G401 (cell line): Measurements from ENCODE around the gene ASB4. TPM values are rescaled to one million over a fixed set of nuclear protein-coding genes. Genes with fewer than 3 reads are reported as not detected.
A peak's percentile ranks its signal among the peaks of the same experiment; 100 is the strongest.
"Not testable (repeated sequence)": the region's sequence is repeated elsewhere in the genome, so short reads cannot be mapped to it uniquely, and the experiment has no call there.

Experiments
- DNase-seq: peaks from one replicate; pipeline ENCODE4 v3.0.0-alpha.2; 2015; ENCODE audit warnings: low spot score
- in situ Hi-C: cut with HindIII; loops from 2 replicates; pipeline ENCODE4 v1.10.0; 2016; ENCODE audit warnings: low sequenced_read_pairs, mixed read lengths
- total RNA-seq: library from RNA; depleted of rRNA; stranded (reverse); fragments of >200 nt; shearing (Covaris generic); gene quantifications from 2 replicates; pipeline ENCODE4 v1.2.3, GENCODE V29; 2014; rRNA removed

The ASB4 gene, protein sequence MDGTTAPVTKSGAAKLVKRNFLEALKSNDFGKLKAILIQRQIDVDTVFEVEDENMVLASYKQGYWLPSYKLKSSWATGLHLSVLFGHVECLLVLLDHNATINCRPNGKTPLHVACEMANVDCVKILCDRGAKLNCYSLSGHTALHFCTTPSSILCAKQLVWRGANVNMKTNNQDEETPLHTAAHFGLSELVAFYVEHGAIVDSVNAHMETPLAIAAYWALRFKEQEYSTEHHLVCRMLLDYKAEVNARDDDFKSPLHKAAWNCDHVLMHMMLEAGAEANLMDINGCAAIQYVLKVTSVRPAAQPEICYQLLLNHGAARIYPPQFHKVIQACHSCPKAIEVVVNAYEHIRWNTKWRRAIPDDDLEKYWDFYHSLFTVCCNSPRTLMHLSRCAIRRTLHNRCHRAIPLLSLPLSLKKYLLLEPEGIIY
- total RNA-seq, result not detected in 2 replicates

DNA sequence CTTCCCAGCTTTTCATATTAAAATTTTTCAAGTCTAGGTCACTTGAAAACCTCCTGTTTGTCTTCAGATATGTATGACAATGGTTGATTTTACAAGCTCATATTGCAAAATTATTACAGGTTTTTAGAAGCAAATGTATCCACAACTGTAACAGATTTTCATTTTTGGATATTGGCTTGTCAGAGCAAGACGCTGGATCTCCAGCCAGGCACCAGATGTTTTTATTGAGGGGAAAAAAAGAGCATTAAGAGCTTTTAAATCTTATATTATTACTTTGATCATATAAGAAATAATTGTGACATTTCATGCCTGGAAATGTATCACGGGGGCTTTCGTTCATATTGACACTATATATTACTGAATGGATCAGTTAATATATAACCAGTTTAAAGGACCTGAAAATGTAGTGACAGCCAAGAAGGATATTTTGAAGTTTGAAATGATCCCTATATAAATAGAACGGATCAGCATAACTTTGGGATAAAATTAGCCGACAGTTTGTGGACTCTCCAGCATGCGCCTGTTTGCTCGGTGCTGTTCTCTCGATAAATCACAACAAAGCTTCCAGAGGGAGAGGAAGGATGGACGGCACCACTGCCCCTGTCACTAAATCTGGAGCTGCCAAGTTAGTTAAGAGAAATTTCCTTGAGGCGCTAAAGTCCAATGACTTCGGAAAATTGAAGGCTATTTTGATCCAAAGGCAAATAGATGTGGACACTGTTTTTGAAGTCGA lies at the start of gene ASB4:
Gene ASB4, plus strand, starts transcription at position 553 of the 733 bp plus-strand sequence. Its CDS starts 29 bp downstream, at position 582.
- no peak for DNase-seq
- in situ Hi-C loops, result no loop called here

DNA sequence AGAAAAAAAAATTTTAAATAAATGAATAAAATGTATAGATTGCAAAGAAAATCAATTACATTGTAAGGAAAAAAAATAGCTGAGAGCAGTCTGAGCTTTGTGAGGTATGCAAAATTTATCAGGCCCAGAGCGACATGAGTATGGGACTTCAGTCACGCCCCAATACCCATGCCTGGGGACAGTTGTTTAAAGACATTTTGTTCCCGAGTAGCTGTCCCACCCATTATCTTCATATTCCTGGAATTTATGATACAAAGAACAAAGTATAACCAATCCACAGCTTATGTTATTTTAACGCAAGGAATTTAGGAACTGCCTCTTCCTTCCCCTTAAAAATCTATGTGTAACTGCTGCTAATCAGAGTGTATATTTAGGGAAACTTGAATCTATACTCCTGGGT lies 49.3 kb upstream of the ASB4 start:
- in situ Hi-C loops, result no loop called here
- no peak for DNase-seq

DNA sequence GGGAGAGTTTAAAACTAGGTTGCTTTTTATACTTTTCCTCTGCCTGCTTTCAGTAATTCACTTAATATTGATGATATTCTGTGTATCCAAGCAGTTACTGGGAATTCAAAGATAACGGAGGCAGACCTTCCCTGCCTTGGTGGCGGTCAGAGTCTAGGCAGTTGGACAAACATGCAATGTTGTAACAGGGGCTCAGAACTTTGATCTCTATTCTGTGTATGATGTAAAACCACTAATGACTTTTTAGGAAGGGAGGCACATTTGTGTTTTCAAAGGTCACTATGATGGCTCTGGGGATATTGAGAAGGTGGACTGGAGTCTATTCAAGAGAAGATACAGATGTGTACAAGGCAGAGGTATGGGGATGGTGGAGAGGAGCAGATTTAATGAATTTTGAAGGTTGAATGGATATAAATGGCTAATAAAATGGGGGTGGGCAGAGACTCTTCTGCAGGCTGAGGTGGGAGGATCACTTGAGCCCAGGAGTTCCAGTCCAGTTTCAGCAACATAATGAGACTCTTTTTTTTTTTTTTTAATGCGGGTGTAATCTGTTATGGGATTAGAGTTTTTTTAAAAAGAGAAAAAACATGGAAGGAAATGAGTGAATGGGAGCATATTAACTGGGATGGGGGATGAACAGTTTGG lies 45.2 kb upstream of the ASB4 start:
- in situ Hi-C loops, result no loop called here
- no peak for DNase-seq

DNA sequence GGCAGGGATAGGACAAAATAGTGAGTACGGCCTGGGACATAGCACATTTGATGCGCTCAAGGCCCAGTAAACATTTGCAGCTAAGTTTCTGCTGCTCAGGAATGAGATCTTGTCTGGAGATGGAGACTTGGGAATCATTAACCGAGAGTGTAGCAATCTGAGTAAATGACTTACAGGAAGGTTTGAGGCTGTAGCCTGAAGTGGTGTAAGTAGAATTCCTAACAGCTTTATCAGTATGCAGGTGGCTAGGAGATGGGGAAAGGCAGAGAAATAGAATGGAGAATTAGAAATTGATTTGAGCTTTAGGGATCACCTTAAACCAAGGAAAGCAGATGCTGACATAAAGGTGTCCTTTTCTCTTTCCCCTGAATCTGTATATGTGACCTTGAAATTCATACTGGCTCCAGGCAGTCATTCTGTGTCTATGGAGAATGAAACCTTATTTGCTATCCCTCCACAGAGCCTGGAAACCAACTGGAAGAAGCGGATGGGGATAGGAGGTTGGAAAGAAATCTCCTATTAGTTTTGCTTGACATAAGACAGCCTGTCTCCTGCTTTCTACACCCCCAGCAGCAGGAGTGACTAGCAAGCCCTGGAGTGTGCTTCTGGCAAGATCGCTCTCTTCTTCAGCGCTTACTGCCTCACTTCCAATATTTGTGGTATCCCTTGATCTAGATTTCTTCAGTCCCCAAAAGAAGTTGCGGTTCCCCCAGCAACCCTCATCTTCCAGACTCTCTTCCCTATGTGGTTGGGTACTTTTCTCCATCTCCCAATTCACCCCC lies 44.5 kb upstream of the ASB4 start:
- DNase-seq, result no peak
- in situ Hi-C loops, result no loop called here

DNA sequence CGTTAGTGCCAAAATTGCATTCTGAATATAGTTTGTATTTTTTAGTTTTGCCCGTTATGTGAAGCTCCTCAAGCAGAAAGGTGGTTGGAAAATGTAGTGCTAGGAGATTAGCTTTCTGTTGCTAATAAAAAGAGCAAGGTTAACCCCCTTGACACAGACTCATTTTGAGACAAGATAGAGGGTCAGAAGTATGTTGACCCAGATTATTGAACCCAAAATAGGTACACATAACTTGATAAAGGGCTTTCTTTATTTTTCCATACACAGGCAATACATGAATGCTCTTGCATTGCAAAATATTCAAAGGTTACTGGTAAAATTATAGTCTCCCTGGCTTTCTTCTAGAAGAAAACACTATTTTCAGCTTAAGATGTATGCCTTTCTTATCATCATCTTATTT lies 40.9 kb upstream of the ASB4 start:
- no peak for DNase-seq
- in situ Hi-C loops, result no loop called here

DNA sequence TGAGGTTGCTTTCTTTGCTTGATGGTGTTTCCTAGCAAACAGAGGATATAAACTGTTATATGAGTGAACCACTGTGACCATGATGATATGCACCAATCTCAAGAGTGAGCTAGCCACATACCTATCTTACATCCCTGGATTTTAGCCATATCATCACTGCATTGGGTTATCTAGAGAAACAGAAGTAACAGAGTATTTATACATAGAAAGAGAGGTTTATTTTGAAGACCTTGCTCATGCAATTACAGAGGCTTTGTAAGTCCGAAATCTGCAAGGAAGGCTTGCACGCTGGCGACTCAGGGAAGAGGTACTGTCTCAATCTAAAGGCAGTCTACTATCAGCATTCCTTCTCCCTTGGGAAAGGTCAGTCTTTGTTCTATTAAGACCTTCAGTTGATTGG lies 39.1 kb upstream of the ASB4 start:
- in situ Hi-C loops, result no loop called here
- DNase-seq, result no peak

DNA sequence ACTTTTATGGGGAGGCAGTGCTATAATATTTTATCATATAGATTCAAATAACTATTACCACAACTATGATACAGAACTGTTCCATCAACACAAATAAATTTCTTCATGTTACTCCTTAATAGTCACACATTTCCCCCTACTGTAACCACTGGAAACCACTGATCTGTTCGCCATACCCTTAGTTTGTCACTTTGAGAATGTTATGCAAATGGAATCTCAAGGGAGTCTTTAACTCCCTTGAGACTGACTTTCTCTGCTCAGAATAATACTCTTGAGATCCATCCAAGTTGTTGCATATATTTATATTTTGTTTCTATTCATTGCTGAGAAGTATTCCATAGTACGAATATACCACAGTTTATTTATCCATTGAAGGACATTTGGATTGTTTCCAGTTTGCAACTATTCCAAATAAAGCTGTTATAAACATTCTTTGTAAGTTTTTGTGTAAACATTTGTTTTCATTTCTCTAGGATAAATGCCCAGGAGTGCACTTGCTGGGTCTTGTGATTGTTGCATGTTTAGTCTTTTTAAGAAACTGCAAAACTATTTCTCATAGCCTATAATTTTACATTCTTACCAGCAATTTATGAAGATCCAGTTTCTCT lies 31.2 kb upstream of the ASB4 start:
- in situ Hi-C loops, result no loop called here
- DNase-seq, result no peak

DNA sequence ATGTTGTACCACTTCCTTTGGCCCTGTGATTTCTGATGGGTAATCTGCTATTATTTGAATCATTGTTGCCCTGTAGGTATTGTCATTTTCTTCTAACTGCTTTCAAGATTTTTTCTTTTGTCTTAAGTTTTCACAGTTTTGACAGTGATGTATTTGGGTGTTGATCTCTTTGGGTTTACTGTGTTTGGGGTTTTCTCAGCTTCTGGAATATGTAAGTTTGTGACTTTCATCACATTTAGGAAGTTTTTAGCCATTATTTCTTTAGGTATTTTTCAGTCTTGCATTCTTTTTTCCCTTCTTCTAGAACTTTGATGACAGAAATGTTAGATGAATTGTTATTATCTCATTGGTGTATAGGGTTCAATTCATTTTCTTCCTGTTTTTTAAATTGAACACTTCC lies 27.8 kb upstream of the ASB4 start:
- in situ Hi-C loops, result no loop called here
- no peak for DNase-seq

DNA sequence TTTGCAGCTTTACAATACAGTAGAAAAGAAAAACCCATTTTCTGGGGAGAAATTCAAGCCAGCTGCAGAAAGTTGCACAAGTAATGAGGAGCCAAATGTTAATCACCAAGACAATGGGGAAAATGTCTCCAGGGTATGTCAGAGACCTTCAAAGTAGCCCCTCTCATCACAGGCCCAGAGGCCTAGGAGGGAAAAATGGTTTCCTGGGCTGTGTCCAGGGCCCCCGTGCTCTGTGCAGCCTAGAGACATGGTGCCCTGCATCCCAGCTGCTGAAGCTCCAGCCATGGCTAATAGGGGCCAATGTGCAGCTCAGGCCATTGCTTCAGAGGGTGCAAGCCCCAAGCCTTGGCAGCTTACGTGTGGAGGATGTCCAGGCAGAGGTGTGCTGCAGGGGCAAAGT lies 25.1 kb upstream of the ASB4 start:
- in situ Hi-C loops, DNase-seq: not testable (repeated sequence)

DNA sequence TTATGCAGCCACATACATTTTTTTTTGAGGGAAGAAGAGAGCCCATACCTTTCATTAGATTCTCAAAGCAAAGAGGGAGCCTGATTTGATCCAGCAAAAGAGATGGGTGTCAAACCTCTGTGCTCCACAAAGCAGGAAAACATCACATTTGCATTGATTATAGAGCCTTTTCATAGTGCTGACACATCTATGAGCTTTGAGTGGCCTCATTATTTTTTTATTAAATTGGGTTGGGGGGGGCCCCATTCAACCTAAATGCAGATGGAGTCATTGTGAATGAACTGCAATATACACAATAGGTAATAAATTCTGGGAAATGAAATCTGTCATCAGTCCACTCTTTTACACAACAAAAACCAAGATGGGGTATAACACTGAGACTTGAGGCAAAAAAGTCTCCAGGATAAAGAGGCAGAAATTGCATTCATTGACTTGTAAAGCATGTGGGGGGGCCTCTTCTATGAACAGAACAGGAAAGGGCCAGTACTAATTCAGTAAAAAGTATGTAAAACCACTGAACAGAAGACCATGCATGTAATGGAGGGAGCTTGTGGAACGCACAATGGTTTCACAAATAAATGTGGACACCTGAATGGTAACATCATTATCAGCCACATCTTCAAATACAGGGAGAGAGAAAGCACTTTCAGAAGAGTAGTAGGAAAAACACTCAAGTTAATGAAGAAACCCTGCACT lies 17.7 kb upstream of the ASB4 start:
- in situ Hi-C loops, result no loop called here
- no peak for DNase-seq

DNA sequence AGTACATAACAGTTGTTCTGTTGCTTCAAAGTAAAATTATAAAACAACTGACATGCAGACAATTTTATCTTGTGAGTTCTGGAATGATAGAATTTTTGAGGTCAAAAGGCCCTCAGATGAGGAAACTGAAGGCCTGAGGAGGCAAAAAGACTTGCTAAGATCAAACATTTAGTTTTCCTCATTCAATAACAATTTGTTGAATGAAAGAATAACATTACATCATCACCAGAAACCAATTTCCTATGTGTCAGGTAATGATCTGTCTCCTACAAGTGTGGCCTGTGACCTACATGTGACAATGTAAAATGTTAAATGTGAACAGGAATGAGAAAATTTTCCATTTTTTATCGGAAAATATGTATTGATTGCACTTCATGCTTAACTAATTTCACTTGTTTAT lies 16.6 kb upstream of the ASB4 start:
- in situ Hi-C loops, result no loop called here
- DNase-seq, result no peak

DNA sequence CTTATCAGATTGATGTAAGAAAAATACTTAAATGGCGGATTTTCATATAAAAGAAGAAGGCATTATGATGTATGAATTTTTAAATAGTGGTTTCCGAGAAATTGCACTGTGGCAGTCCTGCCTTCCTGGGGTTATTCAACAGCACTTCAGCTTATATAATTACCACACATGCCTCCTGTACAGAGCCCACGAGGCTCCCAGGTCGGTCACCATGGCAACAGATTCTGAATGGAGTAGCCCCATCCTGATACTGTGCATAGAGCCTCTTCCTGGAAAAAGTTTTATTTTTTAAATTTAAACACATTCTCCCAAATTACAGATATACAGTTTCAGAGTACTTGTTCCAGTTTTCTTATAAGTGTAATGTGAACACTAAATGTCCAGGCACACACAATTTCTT lies 15.9 kb upstream of the ASB4 start:
- in situ Hi-C loops, result no loop called here
- no peak for DNase-seq

DNA sequence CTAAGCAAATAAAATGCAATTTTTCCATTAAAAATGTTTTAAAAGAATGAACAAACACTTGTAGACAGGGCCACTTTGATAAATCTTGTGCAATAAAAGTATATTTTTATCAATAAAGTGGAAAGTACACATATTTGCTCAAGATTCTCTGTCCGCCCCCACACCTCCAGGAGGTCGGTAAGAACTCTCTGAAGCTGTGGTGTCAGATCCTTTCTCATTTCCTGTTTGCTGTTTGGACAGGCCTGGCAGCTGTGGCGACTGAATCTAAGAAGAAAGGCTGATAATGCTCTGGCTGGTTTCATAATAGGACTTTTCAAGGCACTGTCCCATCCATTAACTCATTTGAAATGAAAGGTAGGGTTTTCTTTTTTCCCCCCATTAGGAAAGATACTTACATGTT lies 15.3 kb upstream of the ASB4 start:
- in situ Hi-C loops, result no loop called here
- no peak for DNase-seq

DNA sequence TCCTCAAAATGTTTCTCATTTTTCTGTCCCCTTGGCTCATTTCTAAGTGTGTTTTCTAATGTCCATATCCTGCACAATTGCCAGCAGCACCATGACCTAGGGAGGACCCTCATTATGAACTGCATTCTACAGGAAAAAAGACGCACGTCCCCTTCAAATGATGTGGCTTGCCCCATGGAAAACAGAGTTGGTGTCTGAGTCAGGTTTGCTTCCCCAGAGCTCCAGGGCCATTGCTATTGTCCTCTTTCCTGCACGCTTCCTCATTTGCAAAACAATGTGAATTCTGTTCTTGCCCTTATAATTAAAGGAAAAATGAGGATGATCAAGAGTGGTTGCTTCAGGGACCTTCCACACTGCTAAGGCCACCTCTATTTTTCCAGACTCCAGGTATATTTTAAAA lies 14.7 kb upstream of the ASB4 start:
- in situ Hi-C loops, result no loop called here
- no peak for DNase-seq

DNA sequence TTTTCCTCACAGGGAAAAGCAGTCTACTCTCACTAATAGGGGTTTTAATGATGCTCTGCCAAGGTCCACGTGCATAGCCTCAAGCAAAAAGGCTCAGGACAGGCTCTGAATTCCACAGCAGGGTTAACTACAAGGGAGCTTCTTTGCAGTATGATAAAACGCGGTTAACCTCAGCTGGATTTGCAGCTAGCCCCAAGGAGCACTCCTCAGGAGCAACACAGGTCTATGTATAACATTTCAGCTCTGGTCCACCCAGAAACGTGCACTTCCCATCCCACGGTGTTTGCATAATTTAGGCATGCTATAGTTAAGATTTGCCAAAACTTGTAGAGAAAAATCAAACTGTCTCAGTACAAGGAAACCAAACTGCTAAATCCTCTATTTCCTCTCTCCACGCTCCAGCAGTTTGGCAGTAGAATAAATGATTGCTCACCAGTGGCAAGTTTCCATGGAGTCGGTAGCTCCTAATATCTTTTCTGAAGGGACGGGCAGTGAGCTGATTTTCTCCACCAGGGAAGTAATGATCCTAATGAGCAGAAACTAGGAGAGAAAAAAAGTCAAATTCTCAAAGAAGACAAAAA lies 13.1 kb upstream of the ASB4 start:
- in situ Hi-C loops, result no loop called here
- DNase-seq, result peak; percentile 5

DNA sequence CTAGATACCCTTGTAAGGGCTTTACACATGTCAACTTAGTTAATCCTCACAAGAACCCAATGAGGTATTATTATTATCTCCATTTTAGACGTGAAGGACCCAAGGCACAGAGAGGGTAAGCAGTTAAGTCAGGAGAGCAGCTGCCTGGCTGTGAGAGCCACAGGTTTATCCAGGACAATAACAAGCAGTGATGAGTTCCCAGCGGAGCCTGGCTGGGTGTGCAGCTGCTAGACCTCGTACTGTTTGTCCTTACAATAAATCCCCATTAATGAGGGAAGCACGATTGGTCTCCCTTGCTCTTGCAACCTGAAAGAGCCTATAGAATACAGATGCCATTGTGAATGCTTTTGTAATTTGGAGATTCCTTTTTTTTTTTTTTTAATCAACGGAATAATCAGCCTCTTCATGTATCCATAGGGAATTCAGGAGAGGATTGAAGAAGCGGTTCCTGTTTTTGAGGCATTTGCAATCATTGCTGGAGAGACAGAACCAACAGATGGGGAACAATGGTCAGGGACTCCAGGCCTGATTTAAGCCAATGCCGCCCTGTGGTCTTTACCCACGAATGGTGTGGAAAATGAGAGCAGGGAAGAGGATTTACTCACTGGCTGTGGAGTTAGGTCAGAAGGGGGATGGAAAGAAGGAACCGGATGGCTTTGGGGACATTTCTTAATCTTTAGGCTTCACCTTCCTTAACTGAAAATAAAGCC lies 12.3 kb upstream of the ASB4 start:
- in situ Hi-C loops, result no loop called here

DNA sequence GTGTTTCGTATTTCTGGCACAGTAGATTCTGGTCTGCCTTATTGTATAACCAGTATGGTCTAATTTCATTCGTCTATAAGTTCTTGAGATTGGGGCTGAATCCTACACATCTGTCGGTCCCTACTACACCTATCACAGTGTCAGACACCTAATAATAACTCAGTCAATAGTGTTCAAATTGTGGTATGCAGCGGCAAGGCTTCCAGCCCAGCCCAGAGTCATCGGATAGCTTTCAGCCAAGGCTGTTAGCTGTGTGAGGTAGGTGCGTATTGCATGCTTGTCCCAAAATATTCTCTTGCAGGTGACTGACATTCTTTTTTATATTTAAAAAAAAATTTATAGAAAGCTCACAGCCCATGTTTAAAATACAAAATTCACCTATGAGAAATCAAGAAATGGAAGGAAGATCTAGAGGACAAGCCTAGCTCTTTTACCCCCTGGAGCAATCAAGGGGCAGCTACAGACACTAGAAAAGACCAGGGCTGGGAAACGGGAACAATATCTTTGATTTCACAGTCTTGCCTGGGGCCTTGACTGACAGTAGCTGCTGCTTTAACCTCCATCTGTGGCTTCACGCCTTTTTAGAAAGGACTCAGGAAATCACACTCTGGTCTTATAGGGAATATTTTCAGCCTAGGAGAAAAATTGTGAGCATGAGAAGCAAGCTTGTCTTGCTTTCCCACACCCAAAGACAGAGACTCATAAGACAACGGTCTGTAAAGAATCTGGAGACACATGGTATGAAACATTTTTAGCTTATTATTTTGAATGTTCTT lies 9.5 kb upstream of the ASB4 start:
- peak; percentile 7 for DNase-seq
- in situ Hi-C loops, result no loop called here

More for the DNA sequence above, 12.3 kb upstream of the ASB4 start:
- DNase-seq, result no peak
